A172 (cell line): Measurements from ENCODE around the gene KIAA1755. TPM values are rescaled to one million over a fixed set of nuclear protein-coding genes. Genes with fewer than 3 reads are reported as not detected.
A peak's percentile ranks its signal among the peaks of the same experiment; 100 is the strongest.

Experiments used
- DNase-seq: peaks from one replicate; pipeline ENCODE4 v3.0.0-alpha.2; 2015; ENCODE audit warnings: low spot score
- total RNA-seq: library from RNA; depleted of rRNA; stranded (reverse); fragments of >200 nt; shearing (Covaris generic); gene quantifications from 2 replicates; pipeline ENCODE4 v1.2.3, GENCODE V29; 2014

The KIAA1755 gene
- total RNA-seq, 1 experiment from 2014 or later: 0.69 TPM

DNA sequence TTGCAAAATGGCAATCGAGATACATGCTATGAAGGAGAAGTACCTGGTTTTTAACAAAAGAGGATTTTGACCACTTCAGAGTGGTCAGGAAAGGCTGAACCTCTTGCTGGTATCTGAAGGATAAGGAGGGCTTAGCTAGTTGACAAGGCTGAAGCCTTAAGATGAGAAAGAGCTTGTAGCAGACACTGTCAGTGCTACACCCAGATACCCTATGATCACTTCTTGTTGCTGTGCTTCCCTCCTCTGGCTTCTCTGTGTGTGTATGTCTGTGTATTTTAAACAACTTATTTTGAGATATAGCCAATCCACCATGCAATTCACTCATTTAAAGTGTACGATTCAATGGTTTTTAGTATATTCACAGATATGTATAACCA lies 56.6 kb downstream of the KIAA1755 start:
- DNase-seq: no peak

DNA sequence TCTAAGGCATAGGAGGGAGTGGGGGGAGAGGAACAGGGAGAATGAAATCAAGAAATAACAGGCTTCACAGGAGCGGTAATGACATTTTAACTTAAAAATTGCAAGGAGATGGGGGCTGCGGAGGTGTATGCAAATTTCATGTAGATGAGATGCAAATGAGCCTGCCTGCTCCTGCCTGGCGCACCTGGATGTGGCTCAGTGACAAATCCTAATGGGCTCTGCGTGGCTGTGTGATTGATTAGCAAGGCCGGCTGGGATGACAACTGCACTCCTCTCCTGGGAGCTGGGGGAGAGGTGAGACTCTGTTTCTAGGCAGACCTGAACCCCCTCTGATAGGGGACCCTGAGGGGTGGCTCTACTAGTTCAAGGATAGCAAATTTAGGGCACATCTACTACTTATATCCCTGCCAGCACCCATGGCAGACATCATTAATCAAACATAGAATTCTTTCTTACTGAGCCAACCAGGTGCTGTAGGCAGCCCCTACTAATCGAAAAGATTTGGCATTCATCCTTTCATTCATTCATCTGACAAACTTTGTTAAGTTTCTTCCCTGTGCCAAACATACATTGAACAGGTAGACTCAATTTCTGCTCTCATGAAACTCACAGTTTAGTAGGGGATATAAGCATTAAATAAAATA lies 57.1 kb downstream of the KIAA1755 start:
- no peak for DNase-seq

DNA sequence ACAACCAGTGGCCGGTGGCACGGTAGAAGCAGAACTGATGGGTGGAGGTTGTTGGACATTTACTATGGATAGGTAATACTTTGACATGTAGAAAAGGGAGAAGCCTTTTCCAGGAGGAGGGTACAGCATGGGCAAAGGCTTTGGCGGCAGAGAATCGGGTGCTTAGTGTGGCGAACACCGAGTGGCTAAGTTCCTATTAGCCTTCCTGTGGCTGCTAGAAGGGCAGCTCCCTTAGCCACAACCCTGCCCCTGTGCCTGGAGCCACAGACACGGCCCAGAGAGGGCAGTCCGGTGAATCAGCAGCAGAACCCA lies 57.6 kb downstream of the KIAA1755 start:
- no peak for DNase-seq

DNA sequence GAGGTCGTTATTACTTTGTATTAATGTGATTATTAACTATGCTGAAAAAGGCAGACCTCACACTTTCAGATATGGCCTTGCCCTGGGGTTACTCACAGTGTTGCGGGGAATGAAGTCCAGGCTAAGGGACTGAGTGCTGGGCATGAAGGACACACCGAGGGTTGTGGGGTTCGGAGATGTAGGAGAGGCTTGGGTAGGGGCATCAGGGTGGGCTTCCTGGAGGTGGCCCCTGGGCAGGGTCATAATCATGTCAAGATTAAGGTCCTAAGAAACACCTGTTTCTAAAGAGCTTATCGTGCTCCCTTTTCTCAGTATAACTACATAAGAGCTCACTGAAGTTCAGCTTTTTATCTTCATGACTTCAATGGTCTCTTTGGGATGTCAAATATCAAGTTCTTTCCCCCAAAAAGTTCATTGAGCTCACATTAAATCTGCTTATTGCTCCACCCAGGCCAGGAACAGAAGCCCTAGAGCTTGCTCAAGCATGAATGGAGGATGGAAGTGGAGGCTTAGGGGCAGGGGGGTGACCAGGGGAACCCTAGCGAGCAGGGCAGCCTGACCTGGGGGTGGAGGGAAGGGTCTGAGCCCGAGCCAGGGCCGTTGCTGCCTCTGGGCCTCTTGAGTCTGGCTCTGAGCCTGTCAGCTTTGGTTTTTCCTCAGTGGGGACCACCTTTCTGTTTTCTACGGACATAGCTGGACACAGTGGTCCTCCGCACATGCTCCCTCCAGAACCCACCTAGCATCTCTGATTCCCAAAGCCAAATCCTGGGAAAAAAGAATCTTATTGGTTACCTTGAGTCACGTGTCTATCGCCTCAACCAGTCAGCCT lies 58.2 kb downstream of the KIAA1755 start:
- DNase-seq: no peak

DNA sequence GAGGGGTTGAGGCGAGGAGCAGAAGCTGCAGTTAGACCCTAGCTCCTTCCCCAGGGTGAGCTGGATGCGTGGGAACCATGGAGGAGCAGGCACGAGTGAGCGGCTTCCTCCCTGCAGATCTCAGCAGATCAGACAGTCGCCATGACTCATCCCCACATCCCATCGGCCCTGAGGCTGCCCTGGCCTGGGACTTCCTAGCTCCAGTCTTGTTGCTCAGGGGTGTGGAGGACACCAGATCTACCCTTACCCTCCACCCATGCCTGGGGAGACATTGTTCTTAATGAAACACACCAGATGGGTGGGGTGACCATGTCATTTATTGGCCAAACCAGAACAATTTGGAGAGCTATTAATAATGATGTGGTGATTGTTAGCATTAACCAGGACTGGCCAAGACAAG lies 59.2 kb downstream of the KIAA1755 start:
- peak; percentile 89 for DNase-seq

DNA sequence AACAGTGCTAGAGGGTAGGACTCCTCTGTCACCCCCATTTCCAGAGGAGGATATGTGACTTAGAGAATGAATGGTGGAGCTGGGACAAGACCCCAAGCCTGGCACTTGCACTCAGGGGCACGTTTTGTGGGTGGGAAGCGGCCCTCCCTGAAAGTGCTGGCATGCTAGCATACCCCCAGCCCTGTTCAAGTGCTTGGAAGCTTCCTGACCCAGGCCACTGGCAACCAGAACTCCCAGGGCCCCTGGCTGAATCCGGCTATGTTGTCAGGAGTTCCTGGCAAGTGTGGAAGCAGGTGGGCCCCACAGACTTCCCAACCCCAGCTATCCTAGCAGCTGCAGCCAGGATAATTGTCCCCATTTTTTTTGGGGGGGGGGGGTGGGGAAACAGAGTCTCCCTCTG lies 59.9 kb downstream of the KIAA1755 start:
- no peak for DNase-seq

DNA sequence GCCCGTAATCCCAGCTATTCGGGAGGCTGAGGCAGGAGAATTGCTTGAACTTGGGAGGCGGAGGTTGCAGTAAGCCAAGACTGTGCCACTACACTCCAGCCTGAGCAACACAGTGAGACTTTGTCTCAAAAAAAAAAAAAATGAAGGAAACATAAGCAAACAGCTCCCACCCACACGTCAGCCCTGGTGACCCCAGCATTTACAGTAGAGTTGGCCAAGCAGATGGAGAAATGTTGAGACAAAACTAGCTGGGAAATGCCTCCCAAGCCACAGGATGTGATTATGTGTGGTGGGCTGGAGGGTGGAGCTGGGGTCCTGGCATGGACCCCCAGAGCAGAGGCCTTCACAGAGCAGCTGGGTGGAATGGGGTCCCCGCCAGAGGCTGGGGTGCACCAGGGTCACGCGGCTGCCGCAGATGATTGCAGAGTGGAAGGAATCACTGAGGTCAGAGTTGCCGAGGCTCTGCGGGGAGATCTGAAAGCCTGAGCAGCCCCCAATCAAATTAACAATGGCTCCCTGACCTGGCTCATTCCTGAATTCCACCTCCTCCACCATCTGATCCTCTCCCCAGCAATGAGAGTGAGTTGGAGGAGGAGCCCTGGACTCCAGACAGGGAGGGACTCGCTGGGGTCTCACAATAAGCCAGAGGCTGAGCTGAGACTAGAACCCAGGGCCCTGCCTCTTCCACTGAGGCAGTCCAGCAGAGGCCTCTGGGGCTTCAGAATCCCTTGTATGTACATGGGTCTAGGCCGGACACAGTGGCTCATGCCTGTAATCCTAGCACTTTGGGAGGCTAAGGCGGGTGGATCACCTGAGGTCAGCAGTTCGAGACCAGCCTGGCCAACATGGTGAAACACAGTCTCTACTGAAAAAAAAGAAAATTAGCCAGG lies 60.8 kb downstream of the KIAA1755 start:
- DNase-seq: no peak

DNA sequence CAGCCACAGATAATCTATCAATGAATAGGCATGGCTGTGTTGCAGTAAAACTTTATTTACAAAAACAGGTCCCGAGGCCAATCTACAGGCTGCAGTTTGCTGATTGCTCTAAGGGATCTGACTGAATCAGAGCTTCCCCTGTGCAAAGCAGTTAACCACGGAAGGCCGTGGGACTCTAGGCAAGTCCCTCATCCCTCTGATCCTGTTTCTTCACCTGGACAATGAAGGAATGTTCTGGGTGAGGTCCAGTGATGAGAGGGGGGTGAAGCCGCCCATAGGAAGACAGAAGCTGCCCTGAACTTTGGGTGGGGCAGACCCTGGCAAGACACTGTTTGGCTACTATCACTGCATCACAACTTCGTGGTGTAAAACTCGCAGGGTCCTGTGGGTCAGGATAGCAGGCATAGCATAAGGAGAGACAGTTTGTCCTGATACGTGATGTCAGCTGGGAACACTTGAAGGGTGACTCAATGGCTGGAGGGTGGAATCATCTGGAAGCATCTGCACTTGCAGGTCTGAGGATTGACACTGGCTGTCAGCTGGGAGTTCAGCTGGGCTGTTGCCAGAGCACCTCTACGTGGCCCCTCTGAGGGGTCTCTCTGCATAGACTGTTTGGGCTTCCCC lies 62.2 kb downstream of the KIAA1755 start:
- no peak for DNase-seq

DNA sequence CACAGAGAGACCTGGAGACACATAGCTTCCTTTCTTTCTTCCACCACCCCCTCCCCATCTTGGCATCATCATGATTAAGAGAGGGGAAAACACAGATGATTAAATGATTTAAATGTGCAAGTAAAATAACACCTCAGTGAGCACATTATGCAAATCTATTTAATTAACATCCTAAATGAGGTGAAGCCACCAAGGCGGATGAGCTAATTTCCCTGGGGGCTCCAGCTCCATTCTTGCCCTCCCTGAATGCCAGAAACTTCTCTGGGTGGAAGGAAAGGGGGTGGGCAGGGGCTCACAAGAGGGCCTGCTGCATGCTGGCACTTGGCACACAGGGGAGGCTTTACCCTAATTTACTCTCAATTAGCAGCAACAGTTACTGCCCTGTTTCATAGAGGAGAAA lies 62.9 kb downstream of the KIAA1755 start:
- DNase-seq: no peak

DNA sequence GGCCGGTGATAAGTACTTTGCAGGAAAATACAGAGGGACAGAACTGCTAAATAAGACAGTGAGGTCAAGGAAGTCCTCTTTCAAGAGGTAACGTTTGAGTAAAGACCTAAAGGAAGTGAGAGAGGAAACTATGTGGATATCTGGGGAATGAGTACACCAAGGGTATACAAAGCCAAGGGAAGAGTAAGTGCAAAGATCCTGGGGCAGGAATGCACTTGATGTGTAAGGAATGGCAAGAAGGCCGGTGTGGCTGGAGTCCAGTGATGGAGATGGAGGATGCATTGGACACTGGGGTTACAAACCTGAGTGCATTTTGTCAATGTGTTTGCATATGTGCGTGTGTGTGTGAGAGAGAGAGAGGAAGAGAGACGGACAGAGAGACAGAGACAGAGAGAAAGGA lies 63.3 kb downstream of the KIAA1755 start:
- no peak for DNase-seq

DNA sequence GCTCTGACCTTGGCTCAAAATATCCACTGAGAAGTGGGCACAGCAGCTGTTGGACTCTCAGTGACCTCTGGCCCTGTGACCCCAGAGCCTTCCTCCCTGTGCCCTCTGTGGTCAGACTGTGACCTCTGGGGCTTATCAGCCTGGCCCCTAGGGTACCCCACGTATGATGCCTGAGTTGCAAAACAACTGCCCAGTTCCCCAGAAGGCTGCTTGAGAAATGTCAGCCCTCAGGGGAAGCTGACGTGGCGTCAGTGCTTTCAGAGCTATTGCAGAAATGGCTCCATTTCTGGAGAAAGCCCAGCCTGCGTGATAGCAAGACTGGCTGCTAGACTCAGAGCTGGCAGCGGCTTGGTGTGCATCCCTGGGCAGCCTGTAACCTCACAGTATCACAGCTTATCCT lies 63.9 kb downstream of the KIAA1755 start:
- no peak for DNase-seq

DNA sequence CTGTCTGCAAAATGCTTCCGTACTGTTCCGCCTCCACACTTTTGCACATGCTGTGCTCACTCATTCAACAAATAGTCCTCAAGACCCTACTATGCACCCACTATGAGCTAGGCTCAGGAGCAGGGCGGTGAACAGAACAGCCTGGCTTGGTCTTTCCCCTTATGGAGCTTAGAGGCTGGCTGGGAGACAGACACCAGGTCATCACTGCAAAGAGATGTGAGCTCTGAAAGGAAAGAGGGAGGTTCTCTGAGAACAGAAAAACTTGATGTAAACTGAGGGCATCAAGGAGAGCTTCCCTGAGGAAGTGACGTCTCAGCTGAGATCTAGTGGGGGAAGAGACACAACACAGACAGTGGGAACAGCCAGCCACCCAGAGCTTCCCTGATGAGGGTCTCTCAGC lies 64.5 kb downstream of the KIAA1755 start:
- no peak for DNase-seq

DNA sequence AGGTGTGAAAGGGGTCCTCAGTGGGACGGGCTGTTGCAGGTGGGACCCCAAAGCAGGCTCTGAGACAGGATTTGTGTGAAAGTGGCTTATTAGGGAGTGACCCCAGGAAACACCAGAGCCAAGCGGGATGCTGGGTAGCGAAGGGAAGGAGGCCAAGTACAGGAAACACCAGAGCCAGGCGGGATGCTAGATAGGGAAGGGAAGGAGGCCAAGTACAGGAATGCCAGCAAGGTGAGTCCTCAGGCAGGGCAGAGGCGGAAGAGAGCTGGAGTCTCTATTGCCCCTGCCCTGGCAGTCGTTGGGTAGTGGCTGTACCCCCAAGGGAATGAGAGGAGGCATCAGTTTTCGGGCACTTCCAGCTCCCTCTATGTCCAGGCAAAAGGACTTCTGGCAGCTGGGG lies 65.0 kb downstream of the KIAA1755 start:
- no peak for DNase-seq

DNA sequence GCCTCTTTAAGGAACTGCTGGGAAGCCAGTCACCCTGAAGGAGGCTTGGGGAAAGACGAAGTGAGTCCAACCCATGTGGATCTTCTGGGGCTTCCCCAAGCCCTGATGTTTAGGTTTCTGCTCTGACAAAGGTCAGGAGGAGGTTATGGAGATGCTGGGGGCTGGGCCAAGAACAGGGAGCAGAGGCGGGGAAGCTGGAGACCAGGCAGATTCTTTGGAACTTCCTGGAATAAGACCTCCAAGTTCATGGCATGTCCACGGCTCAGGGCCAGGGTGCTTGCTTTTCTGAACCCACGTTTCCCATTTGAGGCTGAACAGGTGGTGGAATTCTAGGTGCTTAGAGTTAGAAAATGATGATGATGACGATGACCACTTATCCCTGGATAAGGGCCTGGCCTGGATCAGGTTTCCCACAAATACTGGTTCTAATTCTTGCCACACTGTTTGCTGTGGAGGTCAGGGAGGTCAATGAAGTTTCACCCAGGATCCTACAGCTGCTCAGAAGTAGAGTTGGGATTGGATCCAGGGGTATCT lies 65.5 kb downstream of the KIAA1755 start:
- no peak for DNase-seq

DNA sequence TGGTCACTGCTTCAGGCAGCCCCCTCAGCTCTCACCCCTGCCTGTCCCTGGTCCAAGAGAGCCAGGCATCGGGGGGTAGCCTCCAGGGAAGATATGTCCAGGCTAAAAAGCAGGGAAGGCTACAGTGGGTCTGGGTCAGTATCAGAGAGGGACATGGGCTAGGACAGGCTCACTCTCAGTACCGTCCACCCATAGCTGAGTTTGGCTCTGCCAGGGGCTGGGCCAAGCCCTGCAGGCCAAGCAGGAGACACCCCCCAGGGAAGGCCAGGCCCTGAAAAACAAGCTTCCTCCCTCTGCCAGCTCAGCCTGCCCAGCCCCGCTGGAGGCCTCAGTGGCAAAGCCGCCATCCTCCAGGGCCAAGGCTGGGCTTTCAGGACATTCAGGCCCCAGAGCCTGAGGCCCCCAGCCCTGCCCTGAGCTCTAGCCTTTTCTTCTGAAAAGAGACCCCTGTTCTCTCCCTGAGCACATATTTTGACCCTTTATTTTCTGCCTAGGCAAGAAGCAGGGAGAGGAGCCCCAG lies 66.9 kb downstream of the KIAA1755 start:
- no peak for DNase-seq

DNA sequence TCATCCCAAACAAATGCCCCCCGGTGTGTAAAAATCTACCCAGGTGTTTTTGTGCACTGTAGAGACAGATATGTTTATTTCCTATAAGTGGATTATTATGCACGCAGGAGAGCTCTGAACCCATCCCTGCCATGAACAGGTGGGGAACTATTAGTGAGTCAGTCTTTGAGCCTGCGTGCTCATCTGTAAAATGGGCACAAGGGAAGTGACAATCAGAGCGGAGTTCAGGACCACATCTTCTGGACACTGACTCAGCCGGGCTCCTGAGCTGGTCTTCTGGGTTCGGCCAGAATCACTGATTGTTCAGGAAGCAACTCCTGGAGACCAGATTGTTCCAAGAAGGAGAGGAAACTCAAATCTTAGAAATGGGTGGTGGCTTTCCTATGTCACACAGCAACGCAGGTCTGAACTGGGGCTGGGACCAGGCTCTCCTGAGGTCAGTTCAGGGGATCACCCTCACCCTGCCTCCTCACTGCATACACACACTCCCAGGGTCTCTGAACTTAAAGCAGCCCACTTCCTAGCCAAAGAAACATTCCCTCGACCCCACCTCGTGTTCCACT lies 68.1 kb downstream of the KIAA1755 start:
- DNase-seq: no peak

DNA sequence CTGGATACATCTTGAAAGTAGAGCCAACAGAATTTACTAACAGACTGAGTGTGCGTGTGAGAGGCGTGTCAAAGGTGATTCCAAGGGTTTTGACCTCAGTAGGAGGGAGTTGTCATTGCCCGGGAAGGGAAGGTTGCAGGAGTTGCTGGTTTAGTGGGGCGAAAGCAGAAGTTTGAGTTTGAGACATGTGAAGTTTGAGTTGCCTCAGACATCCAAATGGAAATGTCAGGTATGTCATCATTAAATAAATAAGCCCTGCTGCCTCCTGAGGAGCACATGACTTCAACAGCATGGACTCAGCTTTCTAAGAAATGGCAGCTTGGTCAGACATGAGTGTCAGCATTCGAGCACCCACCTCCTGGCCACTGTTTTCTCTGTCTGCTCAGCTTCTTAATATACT lies 68.9 kb downstream of the KIAA1755 start:
- DNase-seq: no peak

DNA sequence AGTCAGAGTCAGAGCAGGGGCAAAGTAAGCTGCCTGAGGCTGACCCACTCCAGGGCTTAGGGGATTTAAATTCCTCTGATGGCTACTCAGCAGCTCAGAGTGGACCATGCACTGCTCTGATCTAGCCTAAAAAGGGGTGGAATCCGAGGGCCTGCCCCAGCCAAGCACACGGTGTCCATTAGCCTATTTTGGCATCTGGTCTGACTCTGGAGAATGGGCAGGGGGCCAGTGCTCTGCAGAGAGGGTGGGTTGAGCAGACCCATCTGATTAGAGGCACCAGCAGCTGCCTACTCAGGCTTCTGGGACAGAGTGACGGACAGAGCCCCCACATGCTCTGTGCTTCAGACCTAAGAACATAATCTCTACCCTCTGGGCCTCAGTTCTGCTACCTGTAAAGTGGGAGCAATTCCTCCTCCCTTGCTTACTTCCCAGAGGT lies 69.6 kb downstream of the KIAA1755 start:
- DNase-seq: no peak

DNA sequence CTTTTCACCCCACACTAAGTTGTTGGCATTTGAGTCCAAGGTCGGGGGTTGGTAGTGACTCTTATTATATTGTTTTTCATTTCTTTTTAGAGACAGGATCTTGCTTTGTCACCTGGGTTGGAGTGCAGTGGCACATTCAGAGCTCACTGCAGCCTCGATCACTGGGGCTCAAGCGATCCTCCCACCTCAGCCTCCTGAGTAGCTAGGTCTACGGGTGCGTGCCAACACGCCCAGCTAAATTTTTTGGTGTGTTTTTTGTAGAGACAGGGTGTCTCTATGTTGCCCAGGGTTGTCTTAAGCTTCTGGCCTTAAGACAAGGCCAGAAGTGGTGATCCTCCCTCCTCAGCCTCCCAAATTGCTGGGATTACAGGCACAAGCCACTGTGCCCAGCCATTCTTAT lies 70.4 kb downstream of the KIAA1755 start:
- DNase-seq: no peak

DNA sequence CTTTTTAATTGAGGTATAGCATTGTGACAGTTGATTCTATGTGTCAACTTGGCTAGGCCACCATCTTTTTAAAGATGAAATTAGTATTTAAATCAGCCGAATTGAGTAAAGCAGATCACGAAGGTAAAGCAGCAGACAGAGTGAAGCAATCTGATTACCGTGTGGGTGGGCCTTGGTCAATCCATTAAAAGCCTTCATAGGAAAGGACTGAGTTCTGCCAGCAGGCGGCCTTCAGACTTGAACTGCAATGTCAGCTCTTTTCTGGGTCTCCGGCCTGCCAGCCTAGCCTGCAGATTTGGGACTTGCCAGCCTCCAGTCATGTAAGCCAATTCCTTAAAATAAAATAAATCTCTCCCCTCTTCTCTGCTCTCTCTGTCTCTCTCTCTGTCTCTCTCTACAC lies 73.0 kb downstream of the KIAA1755 start:
- DNase-seq: no peak

DNA sequence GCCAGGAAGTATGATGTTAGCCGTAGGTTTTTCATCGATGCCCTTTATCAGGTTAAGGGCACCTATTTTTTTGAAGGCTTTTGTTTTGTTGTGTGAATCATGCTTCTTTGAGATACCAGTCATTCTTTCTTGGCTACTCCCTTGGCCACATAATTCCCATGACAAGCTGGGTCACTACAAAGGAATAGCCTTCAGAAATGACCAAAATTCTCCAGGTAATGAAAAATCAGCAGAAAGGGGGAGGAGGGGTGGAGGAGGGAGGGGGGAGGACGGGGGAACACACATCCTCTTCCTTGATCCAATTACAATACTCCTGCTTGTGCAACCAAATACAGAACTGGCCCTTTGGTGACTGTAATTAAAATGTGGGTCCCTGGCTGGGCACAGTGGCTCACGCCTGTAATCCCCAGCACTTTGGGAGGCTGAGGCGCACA lies 73.7 kb downstream of the KIAA1755 start:
- DNase-seq: peak; percentile 89
